Caco-2 (cell line): ENCODE data around the gene PDCD1LG2. TPM values are rescaled to one million over a fixed set of nuclear protein-coding genes. Genes with fewer than 3 reads are reported as not detected.
"Not testable (repeated sequence)": the region's sequence is repeated elsewhere in the genome, so short reads cannot be mapped to it uniquely, and the experiment has no call there.

ENCODE experiments used
- BruUV-seq: library from RNA; stranded (reverse); fragments of 400-500 nt; replicated peaks from 2 replicates; lab custom pipeline; 2021; lab: Mats Ljungman, UMichigan
- CTCF ChIA-PET: fragments of 300-600 bp; sonication (Branson Sonifier 250); formaldehyde crosslinking; loops from one replicate; lab custom pipeline; 2022; ENCODE audit warnings: antibody characterized with exemption; lab: Charles Lee
- POLR2A ChIA-PET: fragments of 300-600 bp; sonication (Branson Sonifier 250); formaldehyde crosslinking; loops from one replicate; lab custom pipeline; 2022; ENCODE audit warnings: antibody characterized with exemption; lab: Charles Lee
- DNase-seq, 2 experiments: peaks; one replicate each; pipeline versions ENCODE4 v3.0.0 to v3.0.0-alpha.2; 2020 to 2022
- H3K27me3 ChIP-seq: replicated peaks from 2 replicates; pipeline ENCODE4 v1.6.0; 2011; ENCODE audit warnings: low read length; ENCODE audit not compliant: control insufficient read depth, insufficient read depth
- H3K36me3 ChIP-seq: 2 replicates; pipeline ENCODE4 v1.5.1; 2011; ENCODE audit warnings: low read length; ENCODE audit not compliant: control insufficient read depth, insufficient read depth
- H3K4me1 ChIP-seq: fragments of 250-450 bp; sonication (Bioruptor Pico); 2 replicates; pipeline ENCODE4 v1.5.1; 2020; ENCODE audit warnings: mild to moderate bottlenecking
- H3K4me3 ChIP-seq: 2 replicates; pipeline ENCODE4 v1.5.1; 2011; ENCODE audit warnings: low read depth, mild to moderate bottlenecking, control low read depth, low read length
- H3K9me3 ChIP-seq: fragments of 250-450 bp; sonication (Bioruptor Pico); 2 replicates; pipeline ENCODE4 v1.5.1; 2020; ENCODE audit warnings: mild to moderate bottlenecking, moderate library complexity
- H3K27ac Mint-ChIP-seq: one replicate; pipeline ENCODE4 v1.8.0; 2022; ENCODE audit warnings: mixed read lengths; ENCODE audit not compliant: unreplicated experiment
- H3K27me3 Mint-ChIP-seq: one replicate; pipeline ENCODE4 v1.8.0; 2022; ENCODE audit warnings: mixed read lengths; ENCODE audit not compliant: insufficient read depth, unreplicated experiment
- H3K36me3 Mint-ChIP-seq: one replicate; pipeline ENCODE4 v1.8.0; 2022; ENCODE audit warnings: mild to moderate bottlenecking, mixed read lengths; ENCODE audit not compliant: insufficient read depth, unreplicated experiment
- H3K4me1 Mint-ChIP-seq: one replicate; pipeline ENCODE4 v1.8.0; 2022; ENCODE audit warnings: low read depth, mixed read lengths; ENCODE audit not compliant: unreplicated experiment
- H3K4me3 Mint-ChIP-seq: one replicate; pipeline ENCODE4 v1.8.0; 2022; ENCODE audit warnings: mild to moderate bottlenecking, moderate library complexity, mixed read lengths; ENCODE audit not compliant: unreplicated experiment
- H3K9me3 Mint-ChIP-seq: one replicate; pipeline ENCODE4 v1.8.0; 2022; ENCODE audit warnings: mixed read lengths; ENCODE audit not compliant: unreplicated experiment
- CTCF ChIP-seq, 2 experiments: fragments of 200-600 bp in 1 of 2; IDR thresholded peaks; 1 replicate in 1 of 2; 2 replicates in 1 of 2; pipeline versions ENCODE4 v1.5.1 to v1.8.0; 2011 to 2022; ENCODE audit warnings: antibody characterized with exemption in 1 of 2, control low read depth in 1 of 2, inconsistent platforms in 1 of 2, low read depth in 1 of 2, low read length in 1 of 2, mild to moderate bottlenecking in 1 of 2, moderate library complexity in 1 of 2; ENCODE audit not compliant: insufficient read depth in 1 of 2, severe bottlenecking in 1 of 2, unreplicated experiment in 1 of 2
- intact Hi-C: fragments of 100-400 bp; cut with micrococcal nuclease; formaldehyde crosslinking; loops from one replicate; pipeline ENCODE4 v1.10.0; 2022; ENCODE audit not compliant: unreplicated experiment
- total RNA-seq: library from RNA; stranded (reverse); gene quantifications from 2 replicates; pipeline ENCODE4 v1.2.3, GENCODE V29; 2022

PDCD1LG2 gene
- total RNA-seq, 1 experiment from 2014 or later, result not detected

DNA sequence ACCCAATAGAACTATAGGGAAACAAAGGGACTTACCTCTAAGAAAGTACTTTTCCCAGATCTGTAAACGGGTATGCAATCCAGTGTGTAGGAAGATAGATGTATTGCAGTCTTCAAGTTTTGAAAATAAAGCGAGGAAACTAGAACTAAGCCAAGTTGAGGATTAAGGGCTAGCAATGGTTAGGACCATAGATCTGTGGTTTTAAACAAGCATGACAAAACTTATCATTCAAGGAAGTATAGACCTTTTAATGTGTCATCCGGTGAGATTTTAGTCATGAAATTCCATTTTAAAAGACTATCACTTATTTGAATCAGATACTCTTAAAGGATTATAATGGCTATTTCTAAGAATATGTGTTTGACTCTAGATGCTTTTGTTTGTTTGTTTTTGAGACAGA lies 39.5 kb upstream of the PDCD1LG2 start:
- no peaks in the 10 kb centered on the region for H3K4me1 ChIP-seq
- POLR2A ChIA-PET, result no interaction called here
- no peak for DNase-seq

GRCh38 chr9:5475611-5476010 lies 34.7 kb upstream of the PDCD1LG2 start:
- H3K4me1 Mint-ChIP-seq, H3K36me3 ChIP-seq, H3K27me3 Mint-ChIP-seq, H3K36me3 Mint-ChIP-seq, H3K4me3 Mint-ChIP-seq, POLR2A ChIA-PET, H3K9me3 Mint-ChIP-seq, DNase-seq, CTCF ChIA-PET, H3K27me3 ChIP-seq, H3K4me1 ChIP-seq, BruUV-seq, intact Hi-C loops, H3K4me3 ChIP-seq, H3K27ac Mint-ChIP-seq, H3K9me3 ChIP-seq: not testable (repeated sequence)

More for the DNA sequence above, 39.5 kb upstream of the PDCD1LG2 start:
- intact Hi-C loops, result no loop called here
- H3K9me3 Mint-ChIP-seq, result no peaks in the 10 kb centered on the region
- H3K4me1 Mint-ChIP-seq, result no peaks in the 10 kb centered on the region
- BruUV-seq, result no TSS peak
- H3K4me3 ChIP-seq, result no peak overlapping the region
- no peak for TF ChIP-seq CTCF (IDR thresholded peaks at IDR 0.05; ENCODE audit: insufficient read depth in 1 of 2, low read depth in 1 of 2, low read length in 1 of 2, severe bottlenecking in 1 of 2, unreplicated experiment in 1 of 2)
- H3K36me3 ChIP-seq, result no peaks in the 10 kb centered on the region
- no peaks in the 10 kb centered on the region for H3K27me3 ChIP-seq
- peaks cover 10% of the 10 kb centered on the region for H3K27me3 Mint-ChIP-seq
- no peak overlapping the region for H3K27ac Mint-ChIP-seq
- CTCF ChIA-PET, result no interaction called here
- H3K36me3 Mint-ChIP-seq, result no peaks in the 10 kb centered on the region
- no peaks in the 10 kb centered on the region for H3K9me3 ChIP-seq
- no peak overlapping the region for H3K4me3 Mint-ChIP-seq

DNA sequence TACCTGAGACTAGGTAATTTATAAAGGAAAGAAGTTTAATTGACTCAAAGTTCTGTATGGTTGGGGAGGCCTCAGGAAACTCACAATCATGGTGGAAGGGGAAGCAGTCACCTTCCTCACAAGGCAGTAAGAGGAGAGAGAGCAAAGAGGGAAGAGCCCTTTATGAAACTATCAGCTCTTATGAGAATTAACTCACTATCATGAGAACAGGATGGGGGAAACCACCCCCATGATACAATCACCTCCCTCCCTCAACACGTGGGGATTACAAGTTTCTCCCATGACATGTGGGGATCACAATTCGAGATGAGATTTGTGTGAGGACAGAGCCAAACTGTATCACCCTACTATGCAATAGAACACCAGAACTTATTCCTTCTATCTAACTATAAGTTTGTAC lies 32.1 kb upstream of the PDCD1LG2 start:
- ChIA-PET CTCF (no interaction called here), POLR2A (no interaction called here)
- Mint-ChIP-seq H3K27ac (no peak overlapping the region), H3K36me3 (no peaks in the 10 kb centered on the region), H3K4me3 (no peak overlapping the region), H3K27me3 (peaks cover 5% of the 10 kb centered on the region), H3K4me1 (no peaks in the 10 kb centered on the region), H3K9me3 (no peaks in the 10 kb centered on the region)
- Histone ChIP-seq H3K4me3 (no peak overlapping the region), H3K4me1 (no peaks in the 10 kb centered on the region), H3K36me3 (no peaks in the 10 kb centered on the region), H3K9me3 (no peaks in the 10 kb centered on the region), H3K27me3 (no peaks in the 10 kb centered on the region)
- no TSS peak for BruUV-seq
- DNase-seq, result no peak
- intact Hi-C loops, result no loop called here
- no peak for TF ChIP-seq CTCF (IDR thresholded peaks at IDR 0.05; ENCODE audit: insufficient read depth in 1 of 2, low read depth in 1 of 2, low read length in 1 of 2, severe bottlenecking in 1 of 2, unreplicated experiment in 1 of 2)
